Measurements from ENCODE around the gene PLAAT5. TPM values are rescaled to one million over a fixed set of nuclear protein-coding genes. Genes with fewer than 3 reads are reported as not detected.

Gene PLAAT5
- total and polyA plus RNA-seq, 9 donors, result 1.5 to 35.0 (median 3.8) TPM

DNA sequence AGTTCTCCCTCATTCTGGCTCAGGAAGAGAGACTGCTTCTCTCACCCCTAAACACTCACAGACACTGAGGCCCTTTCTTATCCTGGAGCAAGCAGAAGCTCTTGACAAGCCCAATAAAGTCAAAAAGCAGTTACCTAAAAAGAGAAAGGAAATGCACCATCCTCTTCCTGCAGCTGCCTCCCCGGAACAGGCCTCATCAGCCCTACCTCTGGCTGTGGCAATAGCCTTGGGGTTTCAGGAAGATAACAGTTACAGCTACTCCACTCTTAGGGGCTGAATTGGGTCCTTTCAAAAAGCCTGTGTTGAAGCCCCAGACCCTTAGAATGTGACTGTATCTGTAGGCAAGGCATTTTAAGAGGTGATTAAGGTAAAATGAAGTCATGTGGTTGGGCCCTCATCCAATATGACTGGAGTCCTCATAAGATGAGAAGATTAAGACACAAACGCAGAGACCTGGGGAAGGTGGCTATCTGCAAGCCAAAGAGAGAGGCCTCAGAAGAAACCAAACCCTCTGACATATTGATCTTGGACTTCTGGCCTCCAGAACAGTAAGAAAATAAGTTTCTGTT, 11.4 kb upstream of the PLAAT5 start:
- no peak for DNase-seq
- Histone ChIP-seq H3K4me3 (no peak overlapping the region), H3K27me3 (no peaks in the 10 kb centered on the region), H3K4me1 (ENCODE audit: insufficient read depth) (peaks cover 2% of the 10 kb centered on the region), H3K9me3 (peaks cover 0 to 3% of the 10 kb centered on the region in 2 donors), H3K27ac (no peak overlapping the region), H3K36me3 (no peaks in the 10 kb centered on the region)
- TF ChIP-seq POLR2A (IDR thresholded peaks at IDR 0.05) (no peak), EP300 (IDR thresholded peaks at IDR 0.05) (no peak), CTCF (IDR thresholded peaks at IDR 0.05) (no peak)
- 67 to 82% (median 77%) methylated on average over 2 of the region's 2 CpGs for WGBS, 3 donors
- intact Hi-C loops (cut with DNase I), result no loop called here

GRCh38 chr11:63501236-63501635, 10.3 kb upstream of the PLAAT5 start:
- Histone ChIP-seq H3K9me3 (peaks cover 0 to 3% of the 10 kb centered on the region in 2 donors), H3K36me3 (no peaks in the 10 kb centered on the region), H3K4me3 (no peak overlapping the region), H3K27ac (no peak overlapping the region), H3K27me3 (no peaks in the 10 kb centered on the region), H3K4me1 (ENCODE audit: insufficient read depth) (peaks cover 2% of the 10 kb centered on the region)
- no peak for TF ChIP-seq POLR2A (IDR thresholded peaks at IDR 0.05)
- intact Hi-C loops (cut with DNase I), result no loop called here
- no peak for DNase-seq
- WGBS, 3 donors, result 76 to 84% (median 77%) methylated on average over 1 of the region's 1 CpG

DNA sequence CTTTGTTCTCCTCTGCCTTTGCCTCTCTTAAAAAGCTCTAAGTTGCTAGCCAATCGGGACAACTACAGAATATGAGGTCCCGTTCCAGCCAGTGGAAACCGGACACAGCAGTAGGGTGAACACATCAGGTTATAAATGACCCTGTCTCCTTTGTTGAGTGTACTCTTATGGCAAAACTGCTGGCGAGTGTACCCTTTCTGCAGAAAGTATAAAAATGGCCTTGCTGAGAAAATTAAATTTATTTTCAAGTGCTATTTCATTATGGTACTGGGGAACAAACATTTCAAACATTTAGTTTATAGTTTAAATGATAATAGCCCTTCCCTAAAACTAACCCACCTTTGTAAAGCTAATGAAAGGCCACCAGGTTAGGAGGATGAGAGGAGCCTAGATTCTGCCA, 8.9 kb upstream of the PLAAT5 start:
- peaks cover 0 to 3% of the 10 kb centered on the region in 2 donors for H3K9me3 ChIP-seq

DNA sequence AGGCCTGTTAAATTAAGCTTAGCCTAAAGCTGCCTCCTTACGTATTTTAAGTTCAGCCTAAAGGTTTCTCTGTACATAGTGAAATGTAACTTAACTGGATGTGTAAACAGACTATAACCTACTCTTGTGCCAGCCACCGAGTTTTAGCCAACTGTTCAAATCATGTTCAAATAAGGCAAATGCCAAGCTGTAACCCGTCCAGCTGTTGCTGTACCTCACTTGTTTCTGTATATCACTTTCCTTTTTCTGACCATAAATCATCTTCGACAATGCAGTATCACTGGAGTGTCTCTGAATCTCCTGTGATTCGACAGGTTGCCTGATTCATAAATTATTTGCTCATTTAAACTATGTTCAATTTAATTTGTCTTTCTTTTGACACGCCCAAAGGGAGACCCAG, 4.0 kb upstream of the PLAAT5 start:
- H3K27me3 ChIP-seq, result no peaks in the 10 kb centered on the region
- no peak for DNase-seq
- no peaks in the 10 kb centered on the region for H3K4me1 ChIP-seq (ENCODE audit: insufficient read depth)
- H3K36me3 ChIP-seq, result no peaks in the 10 kb centered on the region
- no peak for TF ChIP-seq CTCF (IDR thresholded peaks at IDR 0.05)
- TF ChIP-seq POLR2A (IDR thresholded peaks at IDR 0.05), result no peak
- no peak for TF ChIP-seq EP300 (IDR thresholded peaks at IDR 0.05)
- no peak overlapping the region for H3K4me3 ChIP-seq
- WGBS, 3 donors, result 88 to 92% (median 91%) methylated on average over 6 of the region's 6 CpGs
- intact Hi-C loops (cut with DNase I), result loop anchor here in 2 of 4 donors (5.0 to 10.0 kb wide), 2 partner anchors 127 to 450 kb away; no protein-coding TSS in a partner anchor
- H3K27ac ChIP-seq, result no peak overlapping the region
- H3K9me3 ChIP-seq, result peaks cover 0 to 3% of the 10 kb centered on the region in 2 donors

More for the DNA sequence above, 8.9 kb upstream of the PLAAT5 start:
- 92 to 97% (median 93%) methylated on average over 4 of the region's 4 CpGs for WGBS, 3 donors
- Histone ChIP-seq H3K27me3 (no peaks in the 10 kb centered on the region), H3K4me1 (ENCODE audit: insufficient read depth) (peaks cover 1% of the 10 kb centered on the region), H3K36me3 (no peaks in the 10 kb centered on the region), H3K27ac (no peak overlapping the region), H3K4me3 (no peak overlapping the region)
- no peak for DNase-seq
- intact Hi-C loops (cut with DNase I), result loop anchor here in 1 of 4 donors (10.0 kb wide), 1 partner anchor 445 kb away; no protein-coding TSS in a partner anchor
- no peak for TF ChIP-seq EP300 (IDR thresholded peaks at IDR 0.05)
- TF ChIP-seq POLR2A (IDR thresholded peaks at IDR 0.05), result no peak
- no peak for TF ChIP-seq CTCF (IDR thresholded peaks at IDR 0.05)

- H3K4me1 ChIP-seq (ENCODE audit: insufficient read depth), result peaks cover 3% of the 10 kb centered on the region
- intact Hi-C loops (cut with DNase I), result loop anchor here in 2 of 4 donors (5.0 to 10.0 kb wide), 2 partner anchors 129 to 452 kb away; no protein-coding TSS in a partner anchor
- no peak for DNase-seq
- H3K27me3 ChIP-seq, result no peaks in the 10 kb centered on the region
- TF ChIP-seq EP300 (IDR thresholded peaks at IDR 0.05) (no peak), POLR2A (IDR thresholded peaks at IDR 0.05) (no peak), CTCF (IDR thresholded peaks at IDR 0.05) (no peak)
- no peak overlapping the region for H3K4me3 ChIP-seq
- no peaks in the 10 kb centered on the region for H3K9me3 ChIP-seq
- no peak overlapping the region for H3K27ac ChIP-seq
- H3K36me3 ChIP-seq, result no peaks in the 10 kb centered on the region
- 96 to 100% (median 97%) methylated on average over 1 of the region's 1 CpG for WGBS, 3 donors
Measured at GRCh38 chr11:63493127-63493526, 2.2 kb upstream of the PLAAT5 start.
